ENCODE data around the gene LRRC8A.

LRRC8A gene

GRCh38 chr9:128947527-128948301 lies 65.8 kb downstream of the LRRC8A start, which contains the start of the genes DOLK and NUP188 (continued):
- peak; percentile 47; the same call in 1 of the 2 replicates for TF ChIP-seq ZNF398 (tag by site-specific recombination; IDR thresholded peaks at IDR 0.05)
- TF ChIP-seq ZNF624 (tag by site-specific recombination; IDR thresholded peaks at IDR 0.05), result no peak
- TF ChIP-seq, protein P1, sequence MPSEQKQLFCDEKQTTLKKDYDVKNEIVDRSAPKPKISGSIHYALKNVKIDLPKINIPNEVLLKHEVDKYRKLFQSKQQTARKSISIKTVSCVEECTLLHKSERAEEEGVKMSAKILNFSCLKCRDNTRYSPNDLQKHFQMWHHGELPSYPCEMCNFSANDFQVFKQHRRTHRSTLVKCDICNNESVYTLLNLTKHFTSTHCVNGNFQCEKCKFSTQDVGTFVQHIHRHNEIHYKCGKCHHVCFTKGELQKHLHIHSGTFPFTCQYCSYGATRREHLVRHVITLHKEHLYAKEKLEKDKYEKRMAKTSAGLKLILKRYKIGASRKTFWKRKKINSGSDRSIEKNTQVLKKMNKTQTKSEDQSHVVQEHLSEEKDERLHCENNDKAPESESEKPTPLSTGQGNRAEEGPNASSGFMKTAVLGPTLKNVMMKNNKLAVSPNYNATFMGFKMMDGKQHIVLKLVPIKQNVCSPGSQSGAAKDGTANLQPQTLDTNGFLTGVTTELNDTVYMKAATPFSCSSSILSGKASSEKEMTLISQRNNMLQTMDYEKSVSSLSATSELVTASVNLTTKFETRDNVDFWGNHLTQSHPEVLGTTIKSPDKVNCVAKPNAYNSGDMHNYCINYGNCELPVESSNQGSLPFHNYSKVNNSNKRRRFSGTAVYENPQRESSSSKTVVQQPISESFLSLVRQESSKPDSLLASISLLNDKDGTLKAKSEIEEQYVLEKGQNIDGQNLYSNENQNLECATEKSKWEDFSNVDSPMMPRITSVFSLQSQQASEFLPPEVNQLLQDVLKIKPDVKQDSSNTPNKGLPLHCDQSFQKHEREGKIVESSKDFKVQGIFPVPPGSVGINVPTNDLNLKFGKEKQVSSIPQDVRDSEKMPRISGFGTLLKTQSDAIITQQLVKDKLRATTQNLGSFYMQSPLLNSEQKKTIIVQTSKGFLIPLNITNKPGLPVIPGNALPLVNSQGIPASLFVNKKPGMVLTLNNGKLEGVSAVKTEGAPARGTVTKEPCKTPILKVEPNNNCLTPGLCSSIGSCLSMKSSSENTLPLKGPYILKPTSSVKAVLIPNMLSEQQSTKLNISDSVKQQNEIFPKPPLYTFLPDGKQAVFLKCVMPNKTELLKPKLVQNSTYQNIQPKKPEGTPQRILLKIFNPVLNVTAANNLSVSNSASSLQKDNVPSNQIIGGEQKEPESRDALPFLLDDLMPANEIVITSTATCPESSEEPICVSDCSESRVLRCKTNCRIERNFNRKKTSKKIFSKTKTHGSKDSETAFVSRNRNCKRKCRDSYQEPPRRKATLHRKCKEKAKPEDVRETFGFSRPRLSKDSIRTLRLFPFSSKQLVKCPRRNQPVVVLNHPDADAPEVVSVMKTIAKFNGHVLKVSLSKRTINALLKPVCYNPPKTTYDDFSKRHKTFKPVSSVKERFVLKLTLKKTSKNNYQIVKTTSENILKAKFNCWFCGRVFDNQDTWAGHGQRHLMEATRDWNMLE (tag by site-specific recombination; conservative IDR thresholded peaks at IDR 0.05; ENCODE audit: low read depth), result no peak
- no peak for TF ChIP-seq ZNF626 (tag by site-specific recombination; IDR thresholded peaks at IDR 0.05)
- TF ChIP-seq ZNF571 (tag by site-specific recombination; IDR thresholded peaks at IDR 0.05), result no peak
- no peak for TF ChIP-seq BCL6B (tag by site-specific recombination; IDR thresholded peaks at IDR 0.05)
- TF ChIP-seq ZIC2 (tag by site-specific recombination; IDR thresholded peaks at IDR 0.05), result peak; percentile 96
- TF ChIP-seq, protein P2, sequence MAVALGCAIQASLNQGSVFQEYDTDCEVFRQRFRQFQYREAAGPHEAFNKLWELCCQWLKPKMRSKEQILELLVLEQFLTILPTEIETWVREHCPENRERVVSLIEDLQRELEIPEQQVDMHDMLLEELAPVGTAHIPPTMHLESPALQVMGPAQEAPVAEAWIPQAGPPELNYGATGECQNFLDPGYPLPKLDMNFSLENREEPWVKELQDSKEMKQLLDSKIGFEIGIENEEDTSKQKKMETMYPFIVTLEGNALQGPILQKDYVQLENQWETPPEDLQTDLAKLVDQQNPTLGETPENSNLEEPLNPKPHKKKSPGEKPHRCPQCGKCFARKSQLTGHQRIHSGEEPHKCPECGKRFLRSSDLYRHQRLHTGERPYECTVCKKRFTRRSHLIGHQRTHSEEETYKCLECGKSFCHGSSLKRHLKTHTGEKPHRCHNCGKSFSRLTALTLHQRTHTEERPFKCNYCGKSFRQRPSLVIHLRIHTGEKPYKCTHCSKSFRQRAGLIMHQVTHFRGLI (tag by site-specific recombination; IDR thresholded peaks at IDR 0.05), result peak; percentile 54; the same call in 1 of the 2 replicates
- TF ChIP-seq, protein P3, sequence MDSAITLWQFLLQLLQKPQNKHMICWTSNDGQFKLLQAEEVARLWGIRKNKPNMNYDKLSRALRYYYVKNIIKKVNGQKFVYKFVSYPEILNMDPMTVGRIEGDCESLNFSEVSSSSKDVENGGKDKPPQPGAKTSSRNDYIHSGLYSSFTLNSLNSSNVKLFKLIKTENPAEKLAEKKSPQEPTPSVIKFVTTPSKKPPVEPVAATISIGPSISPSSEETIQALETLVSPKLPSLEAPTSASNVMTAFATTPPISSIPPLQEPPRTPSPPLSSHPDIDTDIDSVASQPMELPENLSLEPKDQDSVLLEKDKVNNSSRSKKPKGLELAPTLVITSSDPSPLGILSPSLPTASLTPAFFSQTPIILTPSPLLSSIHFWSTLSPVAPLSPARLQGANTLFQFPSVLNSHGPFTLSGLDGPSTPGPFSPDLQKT (IDR thresholded peaks at IDR 0.05; ENCODE audit: borderline replicate concordance, low read depth, low read length), result no peak
- peak; percentile 37; the same call in 1 of the 2 replicates for TF ChIP-seq ZBTB11 (tag by site-specific recombination; conservative IDR thresholded peaks at IDR 0.05; ENCODE audit: low read depth)
- no peak for TF ChIP-seq ZNF37A (tag by site-specific recombination; IDR thresholded peaks at IDR 0.05)
- TF ChIP-seq, protein P4, sequence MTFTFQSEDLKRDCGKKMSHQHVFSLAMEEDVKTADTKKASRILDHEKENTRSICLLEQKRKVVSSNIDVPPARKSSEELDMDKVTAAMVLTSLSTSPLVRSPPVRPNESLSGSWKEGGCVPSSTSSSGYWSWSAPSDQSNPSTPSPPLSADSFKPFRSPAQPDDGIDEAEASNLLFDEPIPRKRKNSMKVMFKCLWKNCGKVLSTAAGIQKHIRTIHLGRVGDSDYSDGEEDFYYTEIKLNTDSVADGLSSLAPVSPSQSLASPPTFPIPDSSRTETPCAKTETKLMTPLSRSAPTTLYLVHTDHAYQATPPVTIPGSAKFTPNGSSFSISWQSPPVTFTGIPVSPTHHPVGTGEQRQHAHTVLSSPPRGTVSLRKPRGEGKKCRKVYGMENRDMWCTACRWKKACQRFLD (tag by site-specific recombination; IDR thresholded peaks at IDR 0.05), result peak; percentile 82; the same call in 1 of the 2 replicates
- TF ChIP-seq ZNF555 (tag by site-specific recombination; conservative IDR thresholded peaks at IDR 0.05), result no peak
- TF ChIP-seq, protein P5, sequence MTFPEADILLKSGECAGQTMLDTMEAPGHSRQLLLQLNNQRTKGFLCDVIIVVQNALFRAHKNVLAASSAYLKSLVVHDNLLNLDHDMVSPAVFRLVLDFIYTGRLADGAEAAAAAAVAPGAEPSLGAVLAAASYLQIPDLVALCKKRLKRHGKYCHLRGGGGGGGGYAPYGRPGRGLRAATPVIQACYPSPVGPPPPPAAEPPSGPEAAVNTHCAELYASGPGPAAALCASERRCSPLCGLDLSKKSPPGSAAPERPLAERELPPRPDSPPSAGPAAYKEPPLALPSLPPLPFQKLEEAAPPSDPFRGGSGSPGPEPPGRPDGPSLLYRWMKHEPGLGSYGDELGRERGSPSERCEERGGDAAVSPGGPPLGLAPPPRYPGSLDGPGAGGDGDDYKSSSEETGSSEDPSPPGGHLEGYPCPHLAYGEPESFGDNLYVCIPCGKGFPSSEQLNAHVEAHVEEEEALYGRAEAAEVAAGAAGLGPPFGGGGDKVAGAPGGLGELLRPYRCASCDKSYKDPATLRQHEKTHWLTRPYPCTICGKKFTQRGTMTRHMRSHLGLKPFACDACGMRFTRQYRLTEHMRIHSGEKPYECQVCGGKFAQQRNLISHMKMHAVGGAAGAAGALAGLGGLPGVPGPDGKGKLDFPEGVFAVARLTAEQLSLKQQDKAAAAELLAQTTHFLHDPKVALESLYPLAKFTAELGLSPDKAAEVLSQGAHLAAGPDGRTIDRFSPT (tag by site-specific recombination; IDR thresholded peaks at IDR 0.05), result peak; percentile 76
- no peak for TF ChIP-seq ZNF211 (tag by site-specific recombination; IDR thresholded peaks at IDR 0.05; ENCODE audit: low read depth)
- no peak; the same call in 1 of the 2 replicates for TF ChIP-seq ZBTB7A (tag by site-specific recombination; IDR thresholded peaks at IDR 0.05; ENCODE audit: low read depth)
- peak; percentile 98 for TF ChIP-seq YY1 (tag by site-specific recombination; IDR thresholded peaks at IDR 0.05)
- peak; percentile 92 for TF ChIP-seq SP7 (tag by site-specific recombination; IDR thresholded peaks at IDR 0.05)

Data from HEK293 (cell line).